ENCODE measurements around the gene WBP2NL.

The WBP2NL gene

DNA sequence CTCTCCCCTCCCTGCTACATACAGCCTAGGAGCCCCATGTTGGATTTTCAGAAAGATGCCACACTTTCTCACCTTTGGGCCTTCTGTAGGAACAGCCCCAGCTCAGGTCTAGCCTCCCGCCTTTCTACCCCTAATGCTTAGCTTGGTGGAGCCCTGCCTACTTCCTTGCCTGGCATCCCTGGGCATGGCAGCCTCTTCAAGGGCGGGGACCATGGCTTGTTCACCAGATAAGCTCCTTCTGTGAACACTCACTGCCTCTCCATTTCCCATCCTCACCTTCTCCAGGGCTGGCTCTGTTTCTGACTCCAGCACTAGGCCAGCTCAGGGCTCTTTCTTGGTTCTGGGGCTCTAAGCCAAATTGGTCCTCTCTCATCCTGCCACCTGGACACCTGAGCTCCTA is 28.0 kb upstream of the WBP2NL start:
- no peak for DNase-seq (ENCODE audit: low read depth)
- H3K4me3 ChIP-seq (ENCODE audit: low read depth, low read length): no peak overlapping the region
- TF ChIP-seq, protein P1, sequence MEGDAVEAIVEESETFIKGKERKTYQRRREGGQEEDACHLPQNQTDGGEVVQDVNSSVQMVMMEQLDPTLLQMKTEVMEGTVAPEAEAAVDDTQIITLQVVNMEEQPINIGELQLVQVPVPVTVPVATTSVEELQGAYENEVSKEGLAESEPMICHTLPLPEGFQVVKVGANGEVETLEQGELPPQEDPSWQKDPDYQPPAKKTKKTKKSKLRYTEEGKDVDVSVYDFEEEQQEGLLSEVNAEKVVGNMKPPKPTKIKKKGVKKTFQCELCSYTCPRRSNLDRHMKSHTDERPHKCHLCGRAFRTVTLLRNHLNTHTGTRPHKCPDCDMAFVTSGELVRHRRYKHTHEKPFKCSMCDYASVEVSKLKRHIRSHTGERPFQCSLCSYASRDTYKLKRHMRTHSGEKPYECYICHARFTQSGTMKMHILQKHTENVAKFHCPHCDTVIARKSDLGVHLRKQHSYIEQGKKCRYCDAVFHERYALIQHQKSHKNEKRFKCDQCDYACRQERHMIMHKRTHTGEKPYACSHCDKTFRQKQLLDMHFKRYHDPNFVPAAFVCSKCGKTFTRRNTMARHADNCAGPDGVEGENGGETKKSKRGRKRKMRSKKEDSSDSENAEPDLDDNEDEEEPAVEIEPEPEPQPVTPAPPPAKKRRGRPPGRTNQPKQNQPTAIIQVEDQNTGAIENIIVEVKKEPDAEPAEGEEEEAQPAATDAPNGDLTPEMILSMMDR (conservative IDR thresholded peaks at IDR 0.05; ENCODE audit: low read depth, low read length): no peak

DNA sequence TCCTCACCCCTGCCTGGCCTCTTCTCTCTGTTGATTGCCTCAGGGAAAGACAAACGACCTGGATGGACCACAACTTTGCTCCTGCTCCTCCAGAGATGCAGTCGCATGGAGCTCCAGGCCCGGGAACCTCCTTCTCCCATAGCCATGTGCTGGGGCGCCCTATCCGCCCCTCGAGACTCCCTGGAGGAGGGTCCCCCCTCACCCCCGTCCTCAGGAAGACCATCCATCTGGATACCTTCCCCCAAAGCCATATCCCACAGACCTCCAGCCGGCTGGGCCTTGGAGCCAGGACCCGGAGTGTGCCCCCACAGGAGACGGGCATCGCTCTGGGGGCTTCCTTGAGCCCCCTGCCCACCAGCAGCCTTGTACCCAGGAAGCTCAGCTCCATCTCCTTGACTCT is 27.2 kb upstream of the WBP2NL start:
- H3K4me3 ChIP-seq (ENCODE audit: low read depth, low read length): no peak overlapping the region
- TF ChIP-seq, protein P1 (conservative IDR thresholded peaks at IDR 0.05; ENCODE audit: low read depth, low read length): no peak
- DNase-seq (ENCODE audit: low read depth): no peak

DNA sequence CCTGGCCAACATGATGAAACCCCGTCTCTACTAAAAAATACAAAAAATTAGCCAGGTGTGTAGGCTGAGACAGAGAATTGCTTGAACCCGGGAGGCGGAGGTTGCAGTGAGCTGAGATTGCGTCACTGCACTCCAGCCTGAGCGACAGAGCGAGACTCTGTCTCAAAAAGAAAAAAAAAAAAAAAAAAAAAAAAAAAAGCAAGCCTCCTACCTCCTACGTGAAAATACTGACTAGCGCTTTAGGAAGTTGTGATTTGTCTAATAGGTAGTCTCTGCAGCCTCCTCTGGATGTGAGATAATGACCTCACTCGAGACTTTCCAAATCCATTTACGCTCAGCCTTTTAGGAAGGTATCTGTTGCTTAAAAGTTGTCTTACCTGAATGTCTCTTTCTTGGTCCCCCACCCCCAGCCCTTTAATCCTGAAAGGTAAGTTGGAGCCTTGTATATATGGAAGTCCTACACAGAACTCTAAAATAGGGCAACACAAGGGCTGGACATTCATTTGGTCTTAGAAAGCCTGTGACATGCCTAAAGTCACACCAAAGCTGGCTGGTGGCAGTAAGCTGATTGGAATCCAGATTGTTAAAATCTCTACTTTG is 23.8 kb upstream of the WBP2NL start:
- H3K4me3 ChIP-seq (ENCODE audit: low read depth, low read length): no peak overlapping the region
- DNase-seq (ENCODE audit: low read depth): no peak
- TF ChIP-seq, protein P1 (conservative IDR thresholded peaks at IDR 0.05; ENCODE audit: low read depth, low read length): no peak

DNA sequence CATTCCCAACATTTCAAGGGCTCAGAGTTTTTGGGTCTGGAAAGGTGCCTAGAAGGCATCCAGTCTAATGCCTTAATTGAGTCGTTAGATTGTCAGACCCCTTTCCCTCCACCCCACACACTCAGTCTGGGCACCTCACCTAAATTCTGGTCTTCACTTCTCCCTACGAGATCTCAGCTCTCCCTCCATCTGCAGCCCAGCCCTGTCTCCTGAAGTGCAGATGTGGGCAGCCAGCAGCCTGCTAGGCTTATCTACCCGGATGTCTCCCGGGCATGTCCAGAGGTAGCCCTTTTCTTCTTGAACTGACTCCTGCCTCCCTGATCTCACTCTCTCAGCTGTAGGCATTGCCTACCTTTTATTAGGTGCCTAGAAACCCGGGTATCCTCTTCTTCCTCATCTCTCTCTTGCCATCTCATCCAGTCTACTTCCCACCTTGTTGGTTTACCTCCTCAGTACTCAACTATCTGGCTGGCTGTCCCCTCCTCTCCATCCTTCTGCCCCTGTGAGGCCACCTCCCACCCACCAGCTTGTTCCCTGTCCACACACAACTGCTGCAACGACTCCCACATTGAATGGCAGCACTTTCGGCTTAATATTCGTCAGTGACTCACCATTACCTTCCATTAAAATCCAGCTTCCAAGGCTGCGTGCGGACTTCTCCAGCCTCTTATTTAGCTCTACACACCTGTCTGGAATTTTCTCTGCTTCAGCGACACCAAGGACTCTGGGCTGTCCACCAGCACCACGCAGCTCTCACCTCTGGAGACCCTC is 23.1 kb upstream of the WBP2NL start:
- TF ChIP-seq, protein P1 (conservative IDR thresholded peaks at IDR 0.05; ENCODE audit: low read depth, low read length): no peak
- no peak for DNase-seq (ENCODE audit: low read depth)
- H3K4me3 ChIP-seq (ENCODE audit: low read depth, low read length): no peak overlapping the region

DNA sequence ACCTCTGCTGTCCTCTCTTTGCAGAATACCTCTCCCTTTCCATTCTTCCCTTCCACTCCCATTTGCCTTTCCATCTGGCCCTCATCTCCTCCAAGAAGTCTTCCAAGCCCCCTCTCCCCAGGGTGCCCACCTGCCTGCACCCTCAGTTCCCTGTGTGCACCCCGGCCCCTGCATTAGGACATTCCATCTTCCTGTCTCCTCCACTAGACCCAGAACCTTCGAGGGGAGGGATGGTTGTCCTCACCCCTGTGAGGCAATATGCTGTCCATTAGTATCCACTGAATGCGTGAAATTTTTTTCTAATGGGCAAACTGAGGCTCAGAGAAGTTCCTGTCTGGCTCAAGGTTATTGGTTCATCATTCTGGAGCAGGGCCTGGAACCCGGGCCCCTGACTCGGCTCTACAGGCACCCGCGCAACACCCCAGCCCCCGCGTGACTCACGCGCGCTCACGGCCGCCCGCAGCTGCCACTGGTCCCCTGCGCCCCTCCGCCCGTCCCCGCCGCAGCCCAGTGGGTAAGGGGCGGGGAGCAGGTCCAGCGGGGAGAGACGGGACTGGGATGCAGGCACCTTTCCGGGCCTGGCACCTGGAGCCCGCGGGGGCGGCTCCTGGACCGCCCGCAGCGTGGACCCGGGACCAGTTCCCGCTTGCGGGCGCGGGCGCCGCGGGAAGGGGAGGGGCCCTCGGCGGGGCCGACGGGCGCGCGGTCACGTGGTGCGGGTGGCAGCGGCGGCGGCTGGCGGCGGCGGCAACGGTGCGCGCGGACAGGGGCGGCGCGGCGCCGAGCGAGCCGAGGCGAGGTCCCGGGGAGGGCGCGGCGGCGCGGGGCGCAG is 22.3 kb upstream of the WBP2NL start:
- DNase-seq (ENCODE audit: low read depth): no peak
- TF ChIP-seq, protein P1 (conservative IDR thresholded peaks at IDR 0.05; ENCODE audit: low read depth, low read length): no peak
- H3K4me3 ChIP-seq (ENCODE audit: low read depth, low read length): peak overlapping the region; percentile 29

DNA sequence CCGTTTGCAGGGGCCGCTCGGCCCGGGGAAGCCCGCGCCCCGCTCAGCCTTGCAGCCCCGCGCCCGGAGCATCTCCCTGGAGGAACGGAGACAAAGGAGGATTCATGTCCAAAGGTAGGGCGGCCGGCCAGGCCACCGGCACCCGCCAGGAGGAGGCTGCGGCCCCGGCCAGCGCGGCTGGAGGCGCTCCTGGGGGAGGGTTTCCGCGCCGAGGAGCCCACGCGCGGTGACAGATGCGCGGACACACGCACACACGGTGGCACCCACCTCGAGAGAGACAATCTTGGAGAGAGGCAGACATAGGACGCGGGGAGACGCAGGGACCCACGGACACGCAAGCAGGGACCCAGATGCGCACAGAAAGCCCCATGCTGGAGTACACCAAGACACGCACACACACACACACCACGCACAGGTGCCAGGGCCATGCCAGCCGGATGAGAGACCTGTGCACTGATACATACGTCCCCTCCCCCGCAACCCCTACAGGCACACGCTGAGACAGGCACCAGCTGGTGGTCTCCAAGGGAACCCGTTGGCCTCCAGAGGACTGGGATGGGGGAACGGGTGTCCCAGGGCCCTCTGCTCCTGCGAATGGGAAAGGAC is 21.5 kb upstream of the WBP2NL start:
- TF ChIP-seq, protein P1 (conservative IDR thresholded peaks at IDR 0.05; ENCODE audit: low read depth, low read length): no peak
- H3K4me3 ChIP-seq (ENCODE audit: low read depth, low read length): no peak overlapping the region
- DNase-seq (ENCODE audit: low read depth): no peak
